H1 (cell line): ENCODE results near the gene LIPE. TPM values are rescaled to one million over a fixed set of nuclear protein-coding genes. Genes with fewer than 3 reads are reported as not detected.

Source experiments
- CTCF ChIA-PET: fragments of 300-600 bp; sonication (Branson Sonifier 250); formaldehyde crosslinking; loops from one replicate; lab custom pipeline; 2021; ENCODE audit not compliant: partially characterized antibody; lab: Charles Lee
- POLR2A ChIA-PET: fragments of 300-600 bp; sonication (Branson Sonifier 250); formaldehyde crosslinking; loops from one replicate; lab custom pipeline; 2021; ENCODE audit warnings: inconsistent platforms; ENCODE audit not compliant: partially characterized antibody; lab: Charles Lee
- DNase-seq, 2 experiments: peaks; one replicate each; pipeline versions ENCODE4 v3.0.0 to v3.0.0-alpha.2; 2010 to 2022; ENCODE audit warnings: low spot score in 2 of 2, low read depth in 1 of 2, mixed read lengths in 1 of 2
- FAIRE-seq: peaks from 2 replicates; lab custom pipeline; 2011; peaks lifted over from hg19 to GRCh38; lab: Jason Lieb, UNC
- H2AFZ ChIP-seq: 2 replicates; pipeline ENCODE4 v1.8.1; 2012; ENCODE audit warnings: low read length, inconsistent platforms
- H2AK5ac ChIP-seq: 2 replicates; pipeline ENCODE4 v1.6.1; 2013; ENCODE audit warnings: low read depth, low read length
- H2BK120ac ChIP-seq: replicated peaks from 2 replicates; pipeline ENCODE3; 2013; ENCODE audit warnings: low read depth, low read length, inconsistent platforms
- H2BK12ac ChIP-seq: 2 replicates; pipeline ENCODE4 v1.6.1; 2013; ENCODE audit warnings: low read depth, low read length
- H2BK15ac ChIP-seq: 2 replicates; pipeline ENCODE4 v1.6.1; 2013; ENCODE audit warnings: low read length
- H2BK20ac ChIP-seq: 2 replicates; pipeline ENCODE4 v1.6.1; 2013; ENCODE audit warnings: low read length
- H2BK5ac ChIP-seq: 2 replicates; pipeline ENCODE4 v1.6.1; 2013; ENCODE audit warnings: low read depth, low read length
- H3K14ac ChIP-seq: 2 replicates; pipeline ENCODE4 v1.6.1; 2013; ENCODE audit warnings: inconsistent platforms; ENCODE audit not compliant: insufficient read length
- H3K18ac ChIP-seq: 2 replicates; pipeline ENCODE4 v1.6.1; 2013; ENCODE audit warnings: low read length; ENCODE audit errors: extremely low read depth
- H3K23ac ChIP-seq: 2 replicates; pipeline ENCODE4 v1.6.1; 2013; ENCODE audit warnings: inconsistent platforms; ENCODE audit not compliant: insufficient read length
- H3K23me2 ChIP-seq: 2 replicates; pipeline ENCODE4 v1.6.1; 2013; ENCODE audit warnings: low read depth, low read length
- H3K27ac ChIP-seq: 2 replicates; pipeline ENCODE4 v1.6.1; 2011; ENCODE audit warnings: low read depth, low read length, inconsistent platforms
- H3K27me3 ChIP-seq, 4 experiments: replicated peaks in 1 of 4; 1 replicate in 1 of 4; 2 replicates in 3 of 4; pipeline versions ENCODE4 v1.6.1 to v1.8.1; 2011 to 2013; ENCODE audit warnings: low read length in 3 of 4, mild to moderate bottlenecking in 3 of 4, inconsistent platforms in 2 of 4, mixed read lengths in 2 of 4, moderate library complexity in 1 of 4; ENCODE audit not compliant: control insufficient read depth in 3 of 4, insufficient read depth in 3 of 4; ENCODE audit errors: extremely low read depth in 1 of 4
- H3K36me3 ChIP-seq, 4 experiments: 2 replicates each; pipeline versions ENCODE4 v1.6.1 to v1.8.1; 2011 to 2013; ENCODE audit warnings: mild to moderate bottlenecking in 4 of 4, low read length in 3 of 4, moderate library complexity in 2 of 4, control low read depth in 1 of 4, inconsistent platforms in 1 of 4; ENCODE audit not compliant: insufficient read depth in 4 of 4, control insufficient read depth in 2 of 4
- H3K4ac ChIP-seq: replicated peaks from 2 replicates; pipeline ENCODE3; 2013; ENCODE audit warnings: low read length, low read depth, mixed read lengths, inconsistent platforms; ENCODE audit not compliant: insufficient read length
- H3K4me1 ChIP-seq, 4 experiments: replicated peaks in 1 of 4; 1 replicate in 1 of 4; 2 replicates in 3 of 4; pipeline versions ENCODE4 v1.6.1 to v1.8.1; 2011 to 2013; ENCODE audit warnings: low read length in 3 of 4, inconsistent platforms in 2 of 4, mixed read lengths in 1 of 4; ENCODE audit not compliant: insufficient read depth in 4 of 4, control insufficient read depth in 3 of 4
- H3K4me2 ChIP-seq, 2 experiments: 2 replicates each; pipeline versions ENCODE4 v1.6.1 to v1.8.1; 2011 to 2013; ENCODE audit warnings: low read depth in 2 of 2, low read length in 2 of 2, control low read depth in 1 of 2, inconsistent platforms in 1 of 2, mild to moderate bottlenecking in 1 of 2; ENCODE audit not compliant: insufficient read depth in 1 of 2
- H3K4me3 ChIP-seq, 4 experiments: fragments of 200-600, 300-600 bp in 1 of 4; sonication (generic), shearing (Covaris generic), sonication (Bioruptor Twin) in 1 of 4; 2 replicates each; pipeline versions ENCODE4 v1.5.1 to v1.8.1; 2011 to 2016; ENCODE audit warnings: low read length in 4 of 4, low read depth in 3 of 4, control low read depth in 2 of 4, inconsistent platforms in 2 of 4, mild to moderate bottlenecking in 2 of 4, mixed read lengths in 1 of 4, moderate library complexity in 1 of 4; ENCODE audit not compliant: insufficient read depth in 2 of 4; ENCODE audit errors: extremely low read depth in 1 of 4
- H3K56ac ChIP-seq: replicated peaks from 2 replicates; pipeline ENCODE3; 2013; ENCODE audit warnings: low read depth, mild to moderate bottlenecking, mixed read lengths, low read length, inconsistent platforms; ENCODE audit not compliant: insufficient read length
- H3K79me1 ChIP-seq: 2 replicates; pipeline ENCODE4 v1.6.1; 2013; ENCODE audit warnings: low read depth, low read length, control low read depth
- H3K79me2 ChIP-seq, 2 experiments: 2 replicates each; pipeline versions ENCODE4 v1.6.1 to v1.8.1; 2012 to 2013; ENCODE audit warnings: low read length in 2 of 2, mild to moderate bottlenecking in 2 of 2, inconsistent platforms in 1 of 2; ENCODE audit not compliant: insufficient read depth in 2 of 2, control insufficient read depth in 1 of 2
- H3K9ac ChIP-seq, 4 experiments: replicated peaks in 1 of 4; 1 replicate in 1 of 4; 2 replicates in 3 of 4; pipeline versions ENCODE4 v1.6.1 to v1.8.1; 2011 to 2013; ENCODE audit warnings: low read depth in 3 of 4, low read length in 3 of 4, control low read depth in 2 of 4, mild to moderate bottlenecking in 2 of 4, moderate library complexity in 2 of 4, inconsistent platforms in 1 of 4; ENCODE audit errors: extremely low read depth in 1 of 4
- H3K9me3 ChIP-seq, 2 experiments: 2 replicates each; pipeline versions ENCODE4 v1.6.1 to v1.8.1; 2012 to 2013; ENCODE audit warnings: mild to moderate bottlenecking in 2 of 2, moderate library complexity in 2 of 2, control low read depth in 1 of 2, inconsistent platforms in 1 of 2, low read depth in 1 of 2, low read length in 1 of 2, mixed read lengths in 1 of 2; ENCODE audit not compliant: insufficient read depth in 2 of 2
- H4K20me1 ChIP-seq, 2 experiments: replicated peaks in 1 of 2; 2 replicates each; pipeline versions ENCODE3 to v1.8.1; 2011 to 2013; ENCODE audit warnings: inconsistent platforms in 2 of 2, low read length in 2 of 2, mild to moderate bottlenecking in 1 of 2; ENCODE audit not compliant: insufficient read depth in 2 of 2, control insufficient read depth in 1 of 2
- H4K5ac ChIP-seq: 2 replicates; pipeline ENCODE4 v1.6.1; 2013; ENCODE audit warnings: low read length, low read depth, mixed read lengths, inconsistent platforms; ENCODE audit not compliant: insufficient read length
- H4K8ac ChIP-seq: 2 replicates; pipeline ENCODE4 v1.8.0; 2013; ENCODE audit warnings: mild to moderate bottlenecking, moderate library complexity, low read length, inconsistent platforms; ENCODE audit not compliant: insufficient read depth; ENCODE audit errors: extremely low read depth
- H4K91ac ChIP-seq: replicated peaks from 2 replicates; pipeline ENCODE3; 2013; ENCODE audit warnings: low read length, mixed read lengths, inconsistent platforms; ENCODE audit not compliant: insufficient read length
- BACH1 ChIP-seq: IDR thresholded peaks from 2 replicates; pipeline ENCODE4 v1.6.1; 2012; ENCODE audit warnings: low read length, improper control_type of control experiment
- CEBPB ChIP-seq: IDR thresholded peaks from 2 replicates; pipeline ENCODE4 v1.6.1; 2012; ENCODE audit warnings: low read depth, low read length
- GABPA ChIP-seq: IDR thresholded peaks from 2 replicates; pipeline ENCODE4 v1.6.1; 2011; ENCODE audit warnings: mild to moderate bottlenecking, low read length, moderate library complexity, borderline replicate concordance; ENCODE audit not compliant: insufficient read depth
- POLR2AphosphoS5 ChIP-seq: IDR thresholded peaks from 2 replicates; pipeline ENCODE4 v1.6.1; 2011; ENCODE audit warnings: low read depth, low read length
- POU5F1 ChIP-seq: IDR thresholded peaks from 2 replicates; pipeline ENCODE4 v1.6.1; 2011; ENCODE audit warnings: low read depth, mild to moderate bottlenecking, low read length, moderate library complexity
- RAD21 ChIP-seq, 2 experiments: IDR thresholded peaks in 1 of 2; conservative IDR thresholded peaks in 1 of 2; 2 replicates each; pipeline ENCODE4 v1.6.1; 2011; ENCODE audit warnings: low read depth in 2 of 2, low read length in 2 of 2, improper control_type of control experiment in 1 of 2, inconsistent platforms in 1 of 2, mild to moderate bottlenecking in 1 of 2, moderate library complexity in 1 of 2
- SIRT6 ChIP-seq: IDR thresholded peaks from one replicate; pipeline ENCODE4 v1.7.1; 2012; ENCODE audit warnings: low read length, inconsistent platforms
- WGBS, 2 experiments: shearing (Covaris generic) in 1 of 2; methylation state at CpG; one replicate each; pipeline versions ENCODE4 v1.1.6 to v1.1.7; 2013 to 2015; ENCODE audit warnings: low lambda C conversion rate in 2 of 2, mixed read lengths in 2 of 2, inconsistent platforms in 1 of 2, low coverage in 1 of 2, missing lambda C conversion rate in 1 of 2; ENCODE audit not compliant: insufficient replicate concordance in 2 of 2, insufficient coverage in 1 of 2, insufficient read length in 1 of 2; ENCODE audit errors: extremely low coverage in 1 of 2, missing lambda C conversion rate in 1 of 2; 5-methylcytosine and 5-hydroxymethylcytosine counted together
- polyA plus RNA-seq, 7 experiments: library from polyadenylated mRNA; depleted of rRNA in 3 of 7; stranded (reverse) in 5 of 7; unstranded in 2 of 7; fragments of >200 nt in 5 of 7; fragments of 200-250 nt in 2 of 7; gene quantifications; 1 replicate in 5 of 7; 2 replicates in 1 of 7; 4 replicates in 1 of 7; pipeline versions ENCODE4 v1.2.1 to v1.2.3, GENCODE V29; 2011 to 2013; ENCODE audit warnings: missing spikeins in 2 of 7, mixed read lengths in 2 of 7
- total RNA-seq: library from RNA; stranded (reverse); fragmentation: NEBNext Ultra II Directional; extraction: Animal tissue kit (Norgen Biotek cat#: 25700); gene quantifications from 2 replicates; pipeline ENCODE4 v1.2.1, GENCODE V29; 2021

The LIPE gene
- total and polyA plus RNA-seq, 2 of the 8 experiments (the other 6 are each of a cell fraction or from before 2014, with no cell fraction given), result 8.7 to 15.9 TPM

DNA sequence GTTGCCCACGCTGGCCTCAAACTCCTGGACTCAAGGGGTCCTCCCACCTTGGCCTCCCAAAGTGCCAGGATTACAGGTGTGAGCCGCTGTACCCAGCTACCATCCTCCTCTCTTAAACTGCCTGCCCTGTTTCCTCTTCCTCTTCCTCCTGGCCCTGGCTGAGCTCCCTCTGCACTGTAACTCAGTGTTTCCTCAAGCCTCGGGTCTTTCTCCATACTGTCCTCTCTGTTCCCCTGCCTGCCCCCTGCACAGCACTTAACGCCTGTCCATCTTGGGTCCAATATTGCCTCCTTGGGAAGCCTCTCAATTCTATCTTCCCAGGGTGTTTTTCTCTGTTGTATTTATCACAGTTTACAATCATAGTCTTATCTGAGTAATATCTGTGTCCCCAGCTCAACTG lies 6.1 kb downstream of the LIPE start:
- H3K79me1 ChIP-seq, result no peaks in the 10 kb centered on the region
- no peak overlapping the region for H3K14ac ChIP-seq
- H2BK20ac ChIP-seq, result no peak overlapping the region
- H3K4me3 ChIP-seq, result no peak overlapping the region
- no peak overlapping the region for H3K18ac ChIP-seq
- no peak overlapping the region for H2AK5ac ChIP-seq
- no peak overlapping the region for H3K56ac ChIP-seq
- no peak overlapping the region for H4K91ac ChIP-seq
- no peak overlapping the region for H3K23ac ChIP-seq
- no peak overlapping the region for H3K4me2 ChIP-seq
- 93% methylated on average over 4 of the region's 4 CpGs; no CpG with 5 or more reads in 1 of the 2 experiments for WGBS, 2 experiments
- POLR2A ChIA-PET, result interaction anchor here (0.7 to 1.5 kb wide), 6 partner anchors 12 to 128 kb away, joined by 3 to 5 read pairs (median 3); no protein-coding TSS in a partner anchor
- no peak overlapping the region for H4K5ac ChIP-seq
- no peak overlapping the region for H2AFZ ChIP-seq
- no peak for FAIRE-seq
- no peak overlapping the region for H3K27ac ChIP-seq
- H3K27me3 ChIP-seq, result peaks cover 13 to 36% (median 34%) of the 10 kb centered on the region in 4 experiments
- no peaks in the 10 kb centered on the region for H3K79me2 ChIP-seq
- H2BK12ac ChIP-seq, result 0 out of 2 replicates have a peak overlapping the region, but pooled peaks have one; percentile 17
- no peak overlapping the region for H2BK120ac ChIP-seq
- no peak overlapping the region for H4K8ac ChIP-seq
- no peak overlapping the region for H3K9ac ChIP-seq
- H3K36me3 ChIP-seq, result no peaks in the 10 kb centered on the region
- H3K4ac ChIP-seq, result no peak overlapping the region
- no peak for DNase-seq
- peaks cover 7% of the 10 kb centered on the region; the same call in 1 of the 2 replicates for H3K23me2 ChIP-seq
- CTCF ChIA-PET, result interaction anchor here (0.9 to 10.3 kb wide), 8 partner anchors 12 to 421 kb away, joined by 3 to 101 read pairs (median 4); no protein-coding TSS in a partner anchor
- peaks cover 4 to 9% of the 10 kb centered on the region in 2 experiments for H3K9me3 ChIP-seq
- peaks cover 7 to 20% of the 10 kb centered on the region in 2 experiments for H4K20me1 ChIP-seq
- peaks cover 0 to 13% (median 4%) of the 10 kb centered on the region in 4 experiments; a peak in 5 of 7 replicates for H3K4me1 ChIP-seq
- H2BK15ac ChIP-seq, result no peak overlapping the region
- H2BK5ac ChIP-seq, result no peak overlapping the region
- no peak for TF ChIP-seq SIRT6
- TF ChIP-seq POU5F1, result no peak
- TF ChIP-seq POLR2AphosphoS5, result no peak
- TF ChIP-seq RAD21 (IDR thresholded peaks at IDR 0.05 in 1 of 2, conservative IDR thresholded peaks at IDR 0.05 in 1 of 2; ENCODE audit: low read depth in 2 of 2, low read length in 2 of 2), result no peak
- TF ChIP-seq CEBPB, result no peak
- no peak for TF ChIP-seq GABPA
- no peak for TF ChIP-seq BACH1
